ENCODE results near the gene ISG15. TPM values are rescaled to one million over a fixed set of nuclear protein-coding genes. Genes with fewer than 3 reads are reported as not detected.

Gene ISG15
- total and polyA plus RNA-seq, 9 of the 15 experiments (the other 6 are each of a cell fraction or from before 2014, with no cell fraction given): 0.40 to 58.3 (median 12.2) TPM

- TF ChIP-seq ZNF277 (CRISPR knock-in tag; IDR thresholded peaks at IDR 0.05; ENCODE audit: borderline replicate concordance): no peak
- TF ChIP-seq PCBP2 (IDR thresholded peaks at IDR 0.05; ENCODE audit: low read depth, low read length, poor library complexity, severe bottlenecking): no peak
- no peak for TF ChIP-seq NR0B1 (IDR thresholded peaks at IDR 0.05; ENCODE audit: partially characterized antibody)
- TF ChIP-seq DLX4 (CRISPR knock-in tag; IDR thresholded peaks at IDR 0.05): no peak
- TF ChIP-seq ZNF76 (CRISPR knock-in tag; IDR thresholded peaks at IDR 0.05; ENCODE audit: borderline replicate concordance): no peak
- TF ChIP-seq SIX5 (IDR thresholded peaks at IDR 0.05; ENCODE audit: borderline replicate concordance in 1 of 2, insufficient read depth in 1 of 2, low read depth in 1 of 2, low read length in 2 of 2): no peak
- no peak for TF ChIP-seq RNF219 (CRISPR knock-in tag; IDR thresholded peaks at IDR 0.05)
- no peak for TF ChIP-seq XRCC5 (IDR thresholded peaks at IDR 0.05; ENCODE audit: low read depth, low read length)
- TF ChIP-seq HES1 (IDR thresholded peaks at IDR 0.05; ENCODE audit: low read depth): no peak
These were observed 11.7 kb downstream of the ISG15 start (continued) for GRCh38 chr1:1024771-1025699.
